GM10266 (cell line): Measurements from ENCODE around the gene IRF1.

ENCODE experiments used
- DNase-seq: peaks from one replicate; pipeline ENCODE4 v3.0.0; 2012; ENCODE audit errors: extremely low spot score
- TF ChIP-seq, protein P1 (sequence below): IDR thresholded peaks from 2 replicates; pipeline ENCODE4 v1.5.1; 2012; ENCODE audit warnings: mild to moderate bottlenecking, low read depth; ENCODE audit not compliant: control insufficient read depth, insufficient read depth; ENCODE audit errors: missing control alignments

IRF1 gene

DNA sequence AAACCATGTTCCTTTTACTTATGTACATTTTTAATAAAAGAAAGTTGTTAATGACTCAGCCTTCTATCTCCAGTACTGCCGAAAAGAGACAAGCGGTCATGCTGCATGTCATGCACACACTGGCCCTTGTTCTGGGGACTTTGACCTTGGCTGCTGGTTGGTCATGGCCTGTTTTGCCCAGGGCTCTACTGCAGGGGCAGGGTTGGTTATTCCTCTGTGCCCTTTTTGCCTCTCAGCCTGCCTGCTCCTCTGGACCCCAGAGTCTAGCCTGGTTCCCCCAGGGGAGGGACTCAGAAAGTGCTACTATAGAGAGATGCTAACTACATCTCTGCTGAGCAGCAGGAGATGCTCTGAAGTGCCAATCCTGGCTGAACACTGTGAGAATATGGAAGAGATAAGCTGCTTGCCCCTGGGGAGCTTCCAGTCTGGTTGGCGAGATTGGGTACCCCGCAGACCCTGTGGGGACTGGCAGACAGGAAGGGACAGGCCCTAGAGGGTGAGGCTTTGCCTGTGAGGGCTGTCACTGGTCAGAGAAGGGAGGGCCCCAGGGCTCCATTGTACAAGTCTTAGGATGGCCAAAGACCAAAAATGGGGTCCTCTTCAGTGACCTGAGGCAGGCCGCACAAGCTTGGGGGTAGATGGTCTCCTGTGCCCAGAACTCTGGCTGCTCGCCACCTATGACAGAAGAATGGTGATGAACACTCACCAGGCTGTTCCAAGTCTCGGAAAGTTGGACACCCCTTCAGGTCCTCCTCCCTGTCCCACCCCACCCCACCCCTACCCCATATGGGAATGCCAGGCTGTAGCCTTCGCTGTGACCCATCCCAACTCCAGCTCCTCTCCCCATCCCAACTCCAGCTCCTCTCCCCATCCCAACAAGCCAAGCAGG lies 14.3 kb downstream of the IRF1 start:
- no peak for DNase-seq
- TF ChIP-seq, protein P1, sequence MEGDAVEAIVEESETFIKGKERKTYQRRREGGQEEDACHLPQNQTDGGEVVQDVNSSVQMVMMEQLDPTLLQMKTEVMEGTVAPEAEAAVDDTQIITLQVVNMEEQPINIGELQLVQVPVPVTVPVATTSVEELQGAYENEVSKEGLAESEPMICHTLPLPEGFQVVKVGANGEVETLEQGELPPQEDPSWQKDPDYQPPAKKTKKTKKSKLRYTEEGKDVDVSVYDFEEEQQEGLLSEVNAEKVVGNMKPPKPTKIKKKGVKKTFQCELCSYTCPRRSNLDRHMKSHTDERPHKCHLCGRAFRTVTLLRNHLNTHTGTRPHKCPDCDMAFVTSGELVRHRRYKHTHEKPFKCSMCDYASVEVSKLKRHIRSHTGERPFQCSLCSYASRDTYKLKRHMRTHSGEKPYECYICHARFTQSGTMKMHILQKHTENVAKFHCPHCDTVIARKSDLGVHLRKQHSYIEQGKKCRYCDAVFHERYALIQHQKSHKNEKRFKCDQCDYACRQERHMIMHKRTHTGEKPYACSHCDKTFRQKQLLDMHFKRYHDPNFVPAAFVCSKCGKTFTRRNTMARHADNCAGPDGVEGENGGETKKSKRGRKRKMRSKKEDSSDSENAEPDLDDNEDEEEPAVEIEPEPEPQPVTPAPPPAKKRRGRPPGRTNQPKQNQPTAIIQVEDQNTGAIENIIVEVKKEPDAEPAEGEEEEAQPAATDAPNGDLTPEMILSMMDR: no peak

DNA sequence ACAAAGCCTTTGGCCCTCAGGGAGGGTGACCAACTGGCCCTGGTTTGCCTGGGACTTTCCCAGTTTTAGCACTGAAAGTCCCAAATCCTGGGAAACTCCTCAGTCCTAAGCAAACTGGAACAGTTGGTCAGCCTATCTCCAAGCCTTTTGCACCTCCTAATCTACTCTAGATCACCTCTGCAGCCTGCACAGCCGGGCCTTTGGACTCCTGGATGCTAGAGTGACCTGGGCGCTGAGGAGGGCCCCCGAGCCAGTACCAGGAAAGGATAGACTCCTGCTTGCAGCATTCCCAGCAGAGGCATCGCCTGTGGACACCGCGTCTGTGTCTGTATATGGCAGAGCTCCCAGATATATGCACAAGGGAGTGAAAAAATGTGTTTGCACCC lies 15.1 kb downstream of the IRF1 start:
- TF ChIP-seq, protein P1: no peak
- no peak for DNase-seq

DNA sequence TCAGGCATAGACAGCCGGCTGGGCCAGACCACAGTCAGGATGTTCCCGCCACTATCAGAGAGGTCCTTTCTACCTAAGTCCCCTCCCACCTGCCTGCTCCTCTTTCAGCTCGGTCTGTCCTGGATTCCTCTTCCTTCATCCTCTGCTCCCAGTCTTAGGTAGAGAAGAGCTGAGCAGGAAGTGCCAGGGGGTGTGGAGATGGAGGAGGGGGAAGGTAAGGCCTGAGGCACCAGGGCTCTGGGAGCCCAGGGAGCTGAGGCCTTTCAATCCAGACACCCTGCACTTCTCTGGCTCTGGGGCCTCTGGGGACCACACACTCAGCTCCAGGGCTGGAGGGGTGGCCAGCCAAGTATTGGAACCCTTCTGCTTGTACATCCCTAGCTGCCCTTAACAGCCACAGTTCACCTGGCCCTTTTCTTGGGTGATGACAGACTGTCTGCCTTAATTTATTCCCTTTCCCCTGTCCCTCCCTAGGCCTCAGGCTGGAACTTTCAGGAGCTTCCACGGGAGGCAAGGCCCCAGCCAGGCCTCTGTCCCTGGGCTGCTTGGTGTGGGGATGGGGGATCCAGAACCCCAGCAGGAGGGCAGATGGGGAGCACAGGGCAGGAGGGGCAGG lies 15.6 kb downstream of the IRF1 start:
- TF ChIP-seq, protein P1: no peak
- DNase-seq: no peak

DNA sequence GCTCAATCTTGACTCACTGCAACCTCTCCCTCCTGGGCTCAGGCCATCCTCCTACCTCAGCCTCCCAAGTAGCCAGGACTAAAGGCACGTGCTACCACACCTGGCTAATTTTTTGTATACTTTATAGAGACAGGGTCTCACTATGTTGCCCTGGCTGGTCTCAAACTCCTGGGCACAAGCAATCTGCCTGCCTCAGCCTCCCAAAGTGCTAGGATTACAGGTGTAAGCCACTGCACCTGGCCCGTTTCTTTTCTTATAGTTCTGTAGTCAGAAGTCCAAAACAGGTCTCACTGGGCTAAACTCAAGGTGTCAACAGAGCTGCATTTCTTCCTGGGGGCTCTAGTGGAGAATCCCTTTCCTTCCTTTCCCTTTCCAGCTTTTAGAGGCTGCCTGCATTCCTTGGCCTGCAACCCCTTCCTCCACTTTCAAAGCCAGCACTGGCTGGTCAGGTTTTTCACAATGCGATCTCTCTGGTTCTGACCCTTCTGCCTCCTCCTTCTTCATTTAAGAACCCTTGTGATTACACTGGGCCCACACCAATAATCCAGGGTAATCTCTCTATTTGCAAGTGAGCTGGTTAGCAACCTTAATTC lies 16.3 kb downstream of the IRF1 start:
- DNase-seq: no peak
- TF ChIP-seq, protein P1: no peak

DNA sequence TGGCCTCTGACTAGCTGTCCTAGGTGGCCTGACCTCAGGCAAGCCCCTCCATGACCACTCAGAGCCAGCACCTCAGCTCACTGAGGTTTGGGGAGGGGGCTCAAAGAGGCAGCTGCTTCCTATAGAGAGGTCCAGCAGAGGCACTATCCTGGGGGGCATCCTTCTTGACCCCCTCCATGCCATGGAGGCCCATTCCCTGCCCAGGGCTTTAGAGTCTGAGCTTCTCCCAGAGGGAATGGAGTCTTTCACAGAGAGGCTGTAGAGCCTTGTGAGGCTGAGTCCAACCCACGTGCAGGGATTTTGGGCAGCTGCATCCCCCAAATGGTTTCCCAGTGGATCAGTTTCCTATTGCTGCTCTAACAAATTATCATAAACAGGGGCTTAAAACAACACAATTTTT lies 16.9 kb downstream of the IRF1 start:
- TF ChIP-seq, protein P1: no peak
- no peak for DNase-seq

DNA sequence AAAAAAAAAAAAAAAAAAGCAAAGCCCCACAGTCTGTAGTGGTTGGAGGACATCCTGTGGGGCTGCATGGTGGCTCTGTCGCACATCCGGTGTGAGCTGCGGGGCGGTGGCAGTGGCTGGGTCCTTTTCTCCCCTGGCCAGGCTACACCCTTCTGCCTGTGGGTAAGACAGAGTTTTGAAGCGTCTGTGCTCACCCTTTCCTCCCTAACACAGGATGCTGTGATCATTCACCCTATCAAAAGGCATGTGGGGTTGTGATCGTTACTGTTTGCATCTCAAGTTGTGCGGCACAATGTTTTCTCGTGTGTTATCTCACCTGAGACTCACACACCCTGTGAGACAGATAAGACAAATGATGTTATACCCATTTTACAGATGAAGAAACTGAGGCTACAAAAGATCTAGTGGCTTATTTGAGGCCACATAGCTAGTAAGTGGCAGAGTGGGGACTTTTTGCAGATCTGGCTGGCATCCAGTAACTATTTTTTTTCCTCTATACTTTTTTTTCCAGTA lies 17.5 kb downstream of the IRF1 start:
- no peak for DNase-seq
- TF ChIP-seq, protein P1: no peak
